Colon (tissue), 2 donors: ENCODE data around the gene GTPBP6.

Source experiments
- FAIRE-seq: peaks from 2 replicates; lab custom pipeline; 2012; peaks lifted over from hg19 to GRCh38; lab: Jason Lieb, UNC
- donor health status: control.
- donor health status: control.

Gene GTPBP6, protein sequence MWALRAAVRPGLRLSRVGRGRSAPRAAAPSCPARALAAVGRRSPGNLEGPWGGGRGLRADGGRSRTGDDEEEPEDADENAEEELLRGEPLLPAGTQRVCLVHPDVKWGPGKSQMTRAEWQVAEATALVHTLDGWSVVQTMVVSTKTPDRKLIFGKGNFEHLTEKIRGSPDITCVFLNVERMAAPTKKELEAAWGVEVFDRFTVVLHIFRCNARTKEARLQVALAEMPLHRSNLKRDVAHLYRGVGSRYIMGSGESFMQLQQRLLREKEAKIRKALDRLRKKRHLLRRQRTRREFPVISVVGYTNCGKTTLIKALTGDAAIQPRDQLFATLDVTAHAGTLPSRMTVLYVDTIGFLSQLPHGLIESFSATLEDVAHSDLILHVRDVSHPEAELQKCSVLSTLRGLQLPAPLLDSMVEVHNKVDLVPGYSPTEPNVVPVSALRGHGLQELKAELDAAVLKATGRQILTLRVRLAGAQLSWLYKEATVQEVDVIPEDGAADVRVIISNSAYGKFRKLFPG

DNA sequence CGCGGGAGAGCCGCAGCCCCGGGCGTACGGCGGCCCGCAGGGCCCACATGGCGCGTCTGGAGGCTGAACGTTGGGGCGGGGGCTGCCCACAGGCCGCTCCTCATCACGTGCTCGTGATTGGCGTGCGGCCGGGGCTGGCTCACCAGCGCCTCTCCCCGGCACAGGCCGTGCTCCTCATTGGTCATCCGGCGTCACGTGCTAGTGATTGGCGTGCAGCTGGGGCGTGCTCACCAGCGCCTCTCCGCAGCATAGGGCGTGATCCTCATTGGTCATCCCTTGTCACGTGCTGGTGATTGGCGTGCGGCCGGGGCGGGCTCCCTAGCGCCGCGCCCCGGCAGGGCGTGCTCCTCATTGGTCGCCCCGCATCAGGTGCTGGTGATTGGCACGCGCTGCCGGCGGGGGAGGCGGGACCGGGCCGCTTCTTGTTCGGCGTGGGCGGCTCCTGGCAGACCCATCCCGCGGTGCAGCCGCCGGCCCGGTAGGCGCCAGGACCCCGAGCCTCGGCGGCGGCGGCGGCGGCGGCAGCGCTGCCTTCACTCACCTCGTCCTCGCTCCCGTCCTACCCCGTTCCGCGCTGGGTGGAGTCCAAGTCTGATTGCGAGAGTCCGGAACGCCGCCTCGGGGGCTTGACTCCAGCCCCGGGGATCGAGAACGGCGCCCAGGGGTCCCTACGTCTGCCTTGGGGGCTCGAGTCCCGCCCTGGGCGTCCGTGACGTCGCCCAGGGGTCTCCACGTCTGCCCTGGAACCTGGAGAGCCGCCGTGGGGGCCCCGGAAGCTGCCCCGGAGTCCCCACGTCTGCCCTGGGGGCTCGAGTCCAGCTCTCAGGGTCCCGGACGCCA is at the start of gene GTPBP6:
Gene GTPBP6 (minus strand): TSS at position 58 of the 840 bp plus-strand sequence. CDS start 9 bp downstream, at position 49.
- FAIRE-seq: no peak

DNA sequence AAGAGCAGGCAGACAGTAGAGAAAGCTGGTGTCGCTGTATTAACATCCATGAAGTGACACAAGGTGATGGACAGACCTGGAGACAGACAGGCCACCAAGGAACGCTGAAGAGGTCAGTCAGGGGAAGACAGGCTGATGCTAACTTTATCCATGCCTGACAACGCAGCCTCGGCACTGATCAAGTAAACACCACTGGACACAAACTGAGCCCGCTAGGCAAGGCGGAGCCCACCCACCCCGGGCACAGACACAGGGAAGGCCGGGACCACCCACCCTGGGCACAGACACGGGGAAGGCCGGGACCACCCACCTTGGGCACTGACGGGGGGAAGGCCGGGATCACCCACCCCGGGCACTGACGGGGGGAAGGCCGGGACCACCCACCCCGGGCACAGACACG is 49.3 kb upstream of the GTPBP6 start:
- FAIRE-seq: no peak

DNA sequence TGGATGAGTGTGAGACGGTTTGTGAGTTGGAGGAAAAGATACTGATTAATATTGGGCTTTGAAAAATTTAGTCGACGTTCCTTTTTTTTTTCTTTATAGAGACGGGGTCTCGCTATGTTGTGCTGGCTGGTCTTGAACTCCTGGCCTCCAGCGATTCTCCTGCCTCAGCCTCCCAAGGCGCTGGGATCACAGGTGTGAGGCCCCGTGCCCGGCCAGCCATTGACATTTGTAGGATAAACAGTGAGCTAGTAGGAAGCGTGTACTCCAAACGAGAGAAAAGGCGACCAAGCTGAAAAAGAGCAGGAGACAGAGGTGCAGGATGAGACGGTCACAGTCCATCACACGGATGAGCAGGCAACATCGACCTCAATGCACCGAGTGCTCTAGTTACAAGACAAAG is 48.8 kb upstream of the GTPBP6 start:
- FAIRE-seq: no peak

DNA sequence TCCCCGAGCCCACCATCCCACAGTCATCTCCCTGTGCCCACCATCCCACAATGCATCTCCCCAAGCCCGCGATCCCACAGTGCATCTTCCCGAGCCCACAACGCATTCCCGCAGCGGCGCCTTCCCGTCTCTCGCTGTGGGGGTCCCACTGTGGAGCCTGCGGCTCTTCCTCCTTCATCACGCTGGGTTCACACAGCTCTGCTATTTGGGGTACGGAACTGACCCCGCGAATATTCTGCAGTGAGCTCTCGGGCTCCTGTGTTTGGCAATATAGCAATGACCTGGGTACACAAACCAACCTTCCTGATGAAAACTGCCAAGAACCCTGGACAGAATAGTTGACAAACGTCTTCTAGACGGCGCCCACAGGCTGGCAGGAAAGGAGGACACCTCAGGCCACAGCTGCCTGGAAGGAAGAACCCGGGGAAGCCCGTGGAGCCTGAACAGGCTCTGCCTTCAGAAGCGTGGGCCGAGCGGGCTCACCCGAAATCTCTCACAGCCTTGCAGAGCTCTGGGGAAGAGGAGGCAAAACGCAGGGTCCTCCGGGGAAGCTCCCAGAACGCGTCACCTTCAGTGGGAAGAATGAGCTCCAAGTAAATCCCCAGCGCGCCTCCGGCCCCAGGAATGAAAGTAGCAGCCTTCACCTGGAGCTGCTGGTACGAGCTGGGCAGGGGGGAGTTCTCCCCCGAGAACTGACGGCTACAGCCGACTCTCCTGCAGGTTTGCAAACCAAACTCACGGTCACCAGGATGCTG is 45.2 kb upstream of the GTPBP6 start:
- no peak for FAIRE-seq

DNA sequence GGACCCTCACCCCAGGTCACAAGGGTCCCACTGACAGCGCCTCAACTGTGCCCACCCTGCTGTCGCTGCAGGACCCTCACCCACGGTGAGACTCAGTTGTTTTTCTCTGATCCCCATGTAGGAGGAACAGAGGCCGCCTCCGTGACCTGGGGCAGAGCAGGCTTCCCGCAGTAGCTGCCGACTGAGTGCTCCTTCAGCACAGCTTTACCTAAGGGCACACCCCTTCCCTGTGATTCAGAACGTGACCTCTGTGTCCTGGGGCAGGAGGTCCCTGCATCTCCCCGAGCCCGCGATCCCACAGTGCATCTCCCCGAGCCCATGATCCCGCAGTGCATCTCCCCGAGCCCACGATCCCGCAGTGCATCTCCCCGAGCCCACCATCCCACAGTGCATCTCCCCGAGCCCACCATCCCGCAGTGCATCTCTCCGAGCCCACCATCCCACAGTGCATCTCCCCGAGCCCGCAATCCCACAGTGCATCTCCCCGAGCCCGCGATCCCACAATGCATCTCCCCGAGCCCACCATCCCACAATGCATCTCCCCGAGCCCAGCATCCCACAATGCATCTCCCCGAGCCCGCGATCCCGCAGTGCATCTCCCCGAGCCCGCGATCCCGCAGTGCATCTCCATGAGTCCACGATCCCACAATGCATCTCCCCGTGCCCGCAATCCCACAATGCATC is 44.5 kb upstream of the GTPBP6 start:
- FAIRE-seq: no peak

DNA sequence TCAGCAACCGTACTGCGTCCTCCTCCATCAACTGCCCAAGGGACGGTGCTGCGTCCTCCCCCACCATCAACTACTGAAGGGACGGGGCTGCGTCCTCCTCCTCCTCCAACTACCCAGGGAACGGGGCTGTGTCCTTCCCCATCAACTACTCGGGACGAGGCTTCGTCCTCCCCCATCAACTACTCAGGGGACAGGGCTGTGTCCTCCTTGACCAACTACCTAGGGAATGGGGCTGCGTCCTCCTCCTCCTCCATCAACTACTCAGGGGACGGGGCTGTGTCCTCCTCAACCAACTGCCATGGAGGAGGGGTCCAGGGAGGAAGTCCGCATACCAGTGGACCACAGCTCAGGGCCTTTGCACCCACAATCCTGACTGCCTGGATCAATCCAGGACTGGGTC is 43.8 kb upstream of the GTPBP6 start:
- FAIRE-seq: no peak

DNA sequence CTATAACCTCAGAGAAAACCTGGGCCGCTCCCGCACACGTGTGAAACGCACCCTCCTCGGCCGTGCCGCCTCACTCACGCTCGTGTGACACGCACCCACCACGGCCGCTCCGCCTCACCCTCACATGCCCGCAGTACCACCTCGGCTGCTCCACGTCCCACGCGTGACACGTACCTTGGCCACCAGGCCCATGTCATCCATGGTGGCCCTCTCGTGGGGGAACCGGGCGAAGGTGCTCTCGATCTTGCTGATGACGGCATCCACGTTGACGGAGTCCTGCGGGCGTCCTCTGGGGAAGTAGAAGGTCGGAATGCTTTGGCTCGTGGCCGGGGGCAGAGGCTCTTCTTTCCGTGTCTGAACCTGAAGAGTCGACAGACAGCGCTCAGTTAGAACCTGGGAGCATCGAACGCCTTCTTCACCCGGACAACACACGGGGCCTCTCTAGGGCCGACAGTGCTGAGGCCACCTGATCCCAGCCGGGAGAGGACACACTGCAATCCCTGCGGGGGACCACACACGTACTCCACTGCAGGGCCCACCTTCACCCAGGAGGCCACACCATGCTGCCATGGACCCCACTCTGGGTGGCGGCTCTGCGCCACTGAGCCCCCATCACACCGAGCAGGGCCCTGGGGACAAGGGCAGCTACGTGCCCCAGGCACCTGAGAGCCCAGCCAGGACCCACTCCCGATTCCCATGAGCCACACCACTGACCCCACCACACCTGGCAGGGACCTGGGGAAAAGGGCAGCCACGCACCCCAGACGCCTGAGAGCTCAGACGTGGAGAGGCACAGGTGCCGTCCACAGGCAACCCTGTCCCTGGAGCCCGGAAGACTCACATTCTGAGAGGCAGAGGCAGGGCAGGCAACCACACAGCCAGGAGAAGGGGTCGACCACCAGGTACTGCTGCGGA is 42.9 kb upstream of the GTPBP6 start:
- no peak for FAIRE-seq

DNA sequence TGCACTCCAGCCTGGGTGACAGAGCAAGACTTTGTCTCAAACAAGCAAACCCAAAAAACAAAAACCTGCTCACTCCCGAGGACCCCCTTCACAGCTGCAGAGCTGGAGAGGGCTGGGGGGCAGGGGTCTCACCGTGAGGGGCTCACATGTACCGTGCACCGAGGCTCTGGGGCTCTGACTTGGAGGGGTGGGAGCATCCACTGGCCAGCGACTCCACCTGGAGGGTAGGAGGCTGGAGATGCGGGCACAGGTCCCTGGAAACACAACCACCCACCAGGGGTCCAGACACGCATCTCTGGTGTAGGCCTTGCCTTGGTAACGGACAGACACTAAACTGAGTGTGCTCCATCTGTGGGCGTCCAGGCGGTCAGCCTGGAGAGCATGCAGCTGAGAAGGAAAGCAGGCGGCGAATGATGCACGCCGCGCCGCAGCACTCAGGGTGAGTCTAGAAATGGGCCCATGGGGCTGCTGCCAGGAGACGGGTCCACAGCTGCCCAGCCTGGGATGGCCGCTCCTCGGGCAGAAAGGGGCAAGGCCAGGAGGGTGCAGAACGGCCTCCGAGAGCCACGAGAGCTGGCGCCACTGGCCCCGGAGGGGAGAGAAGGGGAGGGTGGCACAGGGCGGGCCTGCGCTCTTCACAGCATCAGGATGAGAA is 42.0 kb upstream of the GTPBP6 start:
- no peak for FAIRE-seq

DNA sequence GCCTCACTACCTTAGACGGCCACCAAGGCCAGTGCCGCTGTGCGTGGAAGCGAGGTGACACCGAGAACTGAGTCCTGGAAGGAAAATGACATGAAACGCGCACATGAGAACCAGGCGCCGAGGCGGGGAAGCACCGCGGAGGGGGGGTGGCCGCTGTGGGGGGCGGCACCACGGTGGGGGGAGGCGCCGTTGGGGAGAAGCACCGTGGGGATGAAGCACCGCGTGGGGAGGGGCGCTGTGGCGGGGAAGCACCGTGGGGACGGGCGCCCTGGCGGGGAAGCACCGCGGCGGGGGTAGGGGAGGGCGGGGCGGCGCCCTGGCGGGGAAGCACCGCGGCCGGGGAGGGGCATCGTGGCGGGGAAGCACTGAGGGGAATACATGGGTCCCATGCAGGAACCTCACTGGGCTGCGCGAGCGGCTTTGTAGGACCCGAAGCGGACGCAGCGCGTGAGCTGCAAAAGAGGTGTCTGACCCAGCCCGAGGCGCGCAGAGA is 40.1 kb upstream of the GTPBP6 start:
- no peak for FAIRE-seq

DNA sequence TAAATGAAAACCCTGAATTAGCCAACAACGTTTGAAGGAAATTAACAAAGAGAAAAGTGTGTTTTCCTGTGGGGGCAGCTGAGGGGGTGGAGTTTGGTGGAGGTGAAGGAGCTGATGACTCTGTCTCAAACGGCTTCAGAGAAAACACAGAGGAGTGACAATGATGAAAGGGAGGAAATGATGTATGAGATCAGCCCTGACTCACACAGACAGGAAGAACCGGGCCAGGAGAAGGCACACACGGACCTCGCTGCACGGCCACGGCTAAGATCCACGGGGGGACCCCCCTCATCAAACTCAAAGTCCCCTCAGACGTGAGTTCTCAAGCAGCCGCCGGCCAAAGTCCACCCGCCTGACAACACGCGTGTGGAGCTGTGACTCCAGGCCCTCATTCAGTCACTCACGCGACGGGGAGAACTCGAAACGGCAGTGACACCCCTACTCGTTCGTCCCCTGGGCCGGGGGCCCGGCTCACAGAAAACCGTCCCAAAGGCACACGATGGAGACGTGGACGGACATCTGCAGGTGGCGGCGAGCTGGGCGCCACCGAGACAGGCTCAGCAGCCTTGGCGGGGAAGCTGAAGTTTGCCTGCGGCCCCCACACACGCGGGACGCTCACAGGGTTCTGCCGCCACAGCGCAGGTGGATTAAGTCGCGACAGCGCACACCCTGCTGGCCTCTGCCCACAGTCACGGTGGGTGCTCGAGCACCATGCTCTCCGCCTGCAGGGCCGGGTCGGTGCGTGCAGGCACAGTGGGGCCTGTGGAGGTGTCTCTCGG is 39.3 kb upstream of the GTPBP6 start:
- no peak for FAIRE-seq

DNA sequence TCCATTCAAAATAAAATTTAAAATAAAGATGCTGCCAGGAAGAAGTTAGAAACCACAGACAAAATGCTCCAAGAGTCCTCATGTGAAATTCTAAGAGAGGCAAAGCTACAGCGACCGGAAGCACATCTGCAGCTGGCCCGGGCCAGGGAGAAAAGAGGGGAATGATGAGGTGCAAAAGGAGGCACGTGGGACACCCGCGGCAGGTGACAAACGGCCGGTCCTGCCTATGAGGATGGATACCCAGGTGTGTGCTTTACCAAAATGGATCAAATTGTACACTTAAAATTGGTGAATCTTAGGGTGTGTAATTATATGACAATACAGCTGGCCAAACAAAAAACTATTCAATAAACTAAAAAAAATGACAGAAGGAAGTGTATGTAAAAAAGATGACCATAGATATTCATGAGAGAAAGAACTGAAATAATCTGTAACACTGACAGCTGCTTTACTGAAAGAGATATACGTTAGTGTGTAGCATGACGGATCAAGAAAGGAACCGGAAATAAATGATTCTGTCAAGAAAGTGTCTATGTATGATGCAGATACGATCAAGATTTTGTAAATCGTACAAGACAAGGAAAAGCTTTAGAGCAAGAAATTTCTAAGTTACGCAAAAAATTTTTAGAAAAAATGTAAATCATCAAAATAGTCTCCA is 38.6 kb upstream of the GTPBP6 start:
- no peak for FAIRE-seq

DNA sequence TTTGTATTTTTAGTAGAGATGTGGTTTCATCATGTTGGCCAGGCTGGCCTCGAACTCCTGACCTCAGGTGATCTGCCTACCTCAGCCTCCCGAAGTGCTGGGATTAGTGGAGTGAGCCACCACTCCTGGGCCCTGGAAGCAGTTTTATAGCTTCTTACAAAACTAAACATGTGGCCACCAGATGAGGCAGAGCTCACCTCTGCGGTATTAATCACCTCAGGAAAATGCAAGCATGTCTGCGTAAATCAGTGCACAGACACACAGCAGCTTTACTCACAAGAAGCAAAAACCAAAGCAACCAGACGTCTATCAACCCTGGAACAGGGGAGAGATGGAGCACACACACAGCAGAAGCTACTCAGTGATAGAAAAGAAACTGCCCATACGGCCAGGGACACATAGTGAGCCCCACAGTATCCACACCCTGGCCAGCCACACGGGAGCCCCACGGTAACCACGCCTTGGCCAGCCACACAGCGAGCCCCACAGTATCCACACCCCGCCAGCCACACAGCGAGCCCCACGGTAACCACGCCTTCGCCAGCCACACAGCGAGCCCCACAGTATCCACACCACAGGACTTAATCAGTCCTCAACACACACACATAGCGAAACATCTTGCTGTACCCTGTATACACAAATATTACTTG is 37.9 kb upstream of the GTPBP6 start:
- no peak for FAIRE-seq

DNA sequence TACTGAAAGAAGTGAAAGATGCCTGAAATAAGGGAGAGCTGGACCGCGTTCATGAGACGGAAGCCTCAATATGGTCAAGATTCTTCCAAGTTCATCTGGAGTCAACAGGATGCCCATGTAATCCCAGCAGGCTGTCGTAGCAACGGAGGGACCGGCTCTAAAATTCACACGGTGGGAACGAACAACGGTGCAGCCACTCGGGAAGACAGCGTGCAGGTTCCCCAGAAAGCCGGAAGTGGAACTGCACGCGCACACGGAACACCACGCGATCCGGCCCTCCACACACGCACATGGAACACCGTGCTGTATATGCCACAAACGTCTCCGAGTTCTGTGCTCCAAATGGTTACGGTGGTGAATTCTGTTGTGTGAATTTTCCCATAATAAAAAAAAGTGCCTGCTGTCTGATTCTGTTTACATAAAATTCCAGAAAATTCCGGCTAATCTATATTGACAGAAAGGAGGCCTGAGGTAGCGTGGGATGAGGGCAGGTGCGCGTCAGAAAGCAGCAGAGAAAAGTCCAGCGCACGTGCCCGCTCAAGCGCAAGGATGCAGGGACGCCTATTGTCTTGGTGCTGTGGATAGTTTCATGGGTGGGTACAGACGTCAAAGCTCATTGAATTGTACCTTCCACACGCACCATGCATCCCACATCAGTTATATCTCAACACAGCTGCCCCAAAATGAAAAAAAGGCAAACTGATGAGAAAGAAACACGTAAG is 36.9 kb upstream of the GTPBP6 start:
- FAIRE-seq: no peak

DNA sequence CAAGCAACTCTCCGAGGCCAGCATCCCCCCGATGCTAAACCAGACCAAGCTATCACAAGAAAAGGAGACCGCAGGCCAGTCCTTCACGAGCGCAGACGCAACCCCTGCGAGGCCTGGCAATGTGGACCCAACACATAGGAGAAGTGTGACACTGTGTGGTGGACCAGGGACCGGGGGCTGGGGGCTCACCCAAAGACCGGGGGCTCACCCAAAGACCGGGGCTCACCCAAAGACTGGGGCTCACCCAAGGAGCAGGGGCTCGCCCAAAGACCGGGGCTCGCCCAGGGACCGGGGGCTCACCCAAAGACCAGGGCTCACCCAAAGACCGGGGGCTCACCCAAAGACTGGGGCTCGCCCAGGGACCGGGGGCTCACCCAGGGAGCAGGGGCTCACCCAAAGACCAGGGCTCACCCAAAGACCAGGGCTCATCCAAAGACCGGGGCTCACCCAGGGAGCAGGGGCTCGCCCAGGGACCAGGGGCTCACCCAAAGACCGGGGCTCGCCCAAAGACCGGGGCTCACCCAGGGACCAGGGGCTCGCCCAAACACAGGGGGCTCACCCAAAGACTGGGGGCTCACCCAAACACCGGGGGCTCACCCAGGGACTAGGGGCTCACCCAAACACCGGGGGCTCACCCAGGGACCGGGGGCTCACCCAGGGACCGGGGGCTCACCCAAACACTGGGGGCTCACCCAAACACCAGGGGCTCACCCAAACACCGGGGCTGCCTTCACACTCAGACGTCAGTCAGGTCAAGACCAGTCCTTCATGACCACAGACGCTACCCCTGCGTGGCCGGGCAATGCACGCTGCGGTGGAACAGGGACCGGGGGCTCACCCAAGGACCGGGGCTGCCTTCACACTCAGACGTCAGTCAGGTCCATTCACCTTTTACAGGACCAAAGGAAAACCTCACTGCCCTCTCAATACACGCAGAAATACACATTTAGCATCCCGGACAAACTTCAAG is 35.3 kb upstream of the GTPBP6 start:
- no peak for FAIRE-seq

DNA sequence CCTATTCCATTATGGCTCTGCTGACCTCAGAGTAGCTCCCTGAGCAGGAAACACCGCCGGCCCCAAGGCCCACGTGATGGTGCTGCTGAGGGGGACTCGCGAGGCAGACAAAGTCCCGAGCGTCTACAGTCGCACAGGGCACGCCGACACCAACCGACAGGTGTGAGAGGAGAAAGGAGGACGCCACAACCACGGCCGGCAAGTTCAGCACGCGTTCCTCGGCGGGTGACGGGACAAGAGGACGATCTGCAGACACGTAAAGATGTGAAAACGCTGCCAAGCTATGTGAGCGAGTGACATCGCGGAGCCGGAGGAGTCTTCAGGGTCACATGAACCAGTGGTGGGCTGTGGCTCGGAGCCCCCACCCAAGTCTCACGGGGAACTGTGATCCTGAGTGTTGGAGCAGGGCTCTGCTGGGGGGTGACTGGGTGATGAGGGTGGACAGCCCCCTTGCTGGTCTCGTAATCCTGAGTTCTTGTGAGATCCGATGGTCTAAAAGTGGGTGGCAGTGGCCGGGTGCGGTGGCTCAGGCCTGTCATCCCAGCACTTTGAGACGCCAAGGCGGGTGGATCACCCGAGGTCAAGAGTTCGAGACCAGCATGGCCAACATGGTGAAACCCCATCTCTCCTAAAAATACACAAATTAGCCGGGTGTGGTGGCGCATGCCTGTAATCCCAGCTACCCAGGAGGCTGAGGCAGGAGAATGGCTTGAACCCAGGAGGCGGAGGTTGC is 34.2 kb upstream of the GTPBP6 start:
- FAIRE-seq: no peak
